ENCODE results near the gene VCPKMT. TPM values are rescaled to one million over a fixed set of nuclear protein-coding genes. Genes with fewer than 3 reads are reported as not detected.

The VCPKMT gene
- total RNA-seq, 3 donors from 2014 or later (not counting 1 experiment from before 2014, with no cell fraction given) = 19.4 to 23.9 (median 21.8) TPM

DNA sequence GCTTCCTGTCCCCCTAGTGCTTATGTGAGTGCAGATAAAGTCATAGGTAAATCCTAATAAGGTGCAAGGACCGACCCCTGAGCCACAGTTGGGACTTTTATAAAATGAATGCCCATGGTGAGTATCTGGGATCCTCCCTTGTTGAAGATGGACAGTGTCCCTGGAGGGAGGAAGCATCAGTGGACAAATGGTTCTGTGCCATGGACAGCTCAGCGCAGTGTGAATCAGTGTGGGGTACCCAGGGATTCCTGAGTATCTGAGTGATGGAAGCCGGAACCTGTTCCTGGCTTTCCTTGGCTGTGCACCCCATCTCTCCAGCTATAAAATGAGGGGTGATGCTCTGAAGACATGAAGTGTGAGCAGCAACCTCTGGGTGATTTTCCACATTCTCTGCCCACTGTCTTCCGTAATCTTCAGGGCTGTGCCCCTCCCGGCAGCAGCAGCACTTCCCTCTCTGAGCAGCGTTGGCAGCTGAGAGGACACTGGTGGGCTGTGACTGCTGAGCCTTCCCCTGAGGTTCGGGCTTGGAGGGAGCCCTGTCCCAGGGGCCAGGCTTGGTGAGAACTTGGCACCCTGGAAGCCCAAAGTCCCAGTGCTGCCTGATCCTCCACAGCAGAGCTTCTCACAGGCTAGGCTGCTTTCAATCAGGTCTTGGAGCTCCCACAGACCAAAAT, 25.0 kb downstream of the VCPKMT start:
- no peak overlapping the region for H3K4me3 Mint-ChIP-seq

GRCh38 chr14:50089208-50089607, 27.2 kb downstream of the VCPKMT start:
- TF ChIP-seq CTCF (IDR thresholded peaks at IDR 0.05) = no peak
- DNase-seq (peak in 1 of 2 donors; percentile 63), ATAC-seq (peak in 1 of 3 donors; percentile 17)
- Mint-ChIP-seq H3K9me3 (no peaks in the 10 kb centered on the region), H3K36me3 (no peaks in the 10 kb centered on the region), H3K4me3 (no peak overlapping the region), H3K27me3 (ENCODE audit: low read depth in 2 of 2) (no peaks in the 10 kb centered on the region), H3K27ac (peak overlapping the region; percentile 33 to 48), H3K4me1 (peaks cover 46 to 56% of the 10 kb centered on the region in 2 donors)
- no peak overlapping the region for H3K4me3 ChIP-seq (ENCODE audit: low read length)
- peaks cover 41% of the 10 kb centered on the region for H3K4me1 ChIP-seq (ENCODE audit: control insufficient read depth, insufficient read depth, low read length)
- no peaks in the 10 kb centered on the region for H3K9me3 ChIP-seq (ENCODE audit: control insufficient read depth, insufficient read depth, low read length)
- 77% methylated on average over 5 of the region's 5 CpGs for WGBS (ENCODE audit: insufficient coverage)
- no peaks in the 10 kb centered on the region for H3K36me3 ChIP-seq (ENCODE audit: control insufficient read depth, insufficient read depth, low read length)
- intact Hi-C loops (cut with micrococcal nuclease) = no loop called here
- no peaks in the 10 kb centered on the region for H3K27me3 ChIP-seq (ENCODE audit: control insufficient read depth, insufficient read depth, low read length)
- no peak overlapping the region for H3K27ac ChIP-seq (ENCODE audit: low read length)

More for the DNA sequence above, 25.0 kb downstream of the VCPKMT start:
- peaks cover 0 to 4% of the 10 kb centered on the region in 2 donors for H3K9me3 Mint-ChIP-seq
- Histone ChIP-seq H3K27ac (ENCODE audit: low read length) (no peak overlapping the region), H3K36me3 (ENCODE audit: control insufficient read depth, insufficient read depth, low read length) (no peaks in the 10 kb centered on the region), H3K27me3 (ENCODE audit: control insufficient read depth, insufficient read depth, low read length) (no peaks in the 10 kb centered on the region), H3K4me1 (ENCODE audit: control insufficient read depth, insufficient read depth, low read length) (peaks cover 32% of the 10 kb centered on the region), H3K4me3 (ENCODE audit: low read length) (no peak overlapping the region), H3K9me3 (ENCODE audit: control insufficient read depth, insufficient read depth, low read length) (no peaks in the 10 kb centered on the region)
- intact Hi-C loops (cut with micrococcal nuclease) = no loop called here
- H3K4me1 Mint-ChIP-seq = peaks cover 39 to 46% of the 10 kb centered on the region in 2 donors
- H3K27me3 Mint-ChIP-seq (ENCODE audit: low read depth in 2 of 2) = no peaks in the 10 kb centered on the region
- TF ChIP-seq CTCF (IDR thresholded peaks at IDR 0.05) = no peak
- no peak overlapping the region for H3K27ac Mint-ChIP-seq
- WGBS (ENCODE audit: insufficient coverage) = 80% methylated on average over 7 of the region's 7 CpGs
- DNase-seq = no peak
- no peak for ATAC-seq
- no peaks in the 10 kb centered on the region for H3K36me3 Mint-ChIP-seq

GRCh38 chr14:50088731-50089130, 27.6 kb downstream of the VCPKMT start:
- peaks cover 43 to 56% of the 10 kb centered on the region in 2 donors for H3K4me1 Mint-ChIP-seq
- H3K27ac Mint-ChIP-seq = peak overlapping the region; percentile 33 to 48
- H3K9me3 Mint-ChIP-seq = no peaks in the 10 kb centered on the region
- no peaks in the 10 kb centered on the region for H3K36me3 Mint-ChIP-seq
- H3K4me3 Mint-ChIP-seq = no peak overlapping the region
- Histone ChIP-seq H3K9me3 (ENCODE audit: control insufficient read depth, insufficient read depth, low read length) (no peaks in the 10 kb centered on the region), H3K36me3 (ENCODE audit: control insufficient read depth, insufficient read depth, low read length) (no peaks in the 10 kb centered on the region), H3K27ac (ENCODE audit: low read length) (no peak overlapping the region), H3K4me1 (ENCODE audit: control insufficient read depth, insufficient read depth, low read length) (peaks cover 46% of the 10 kb centered on the region), H3K27me3 (ENCODE audit: control insufficient read depth, insufficient read depth, low read length) (no peaks in the 10 kb centered on the region), H3K4me3 (ENCODE audit: low read length) (no peak overlapping the region)
- H3K27me3 Mint-ChIP-seq (ENCODE audit: low read depth in 2 of 2) = no peaks in the 10 kb centered on the region
- no peak for DNase-seq
- WGBS (ENCODE audit: insufficient coverage) = 100% methylated on average over 1 of the region's 2 CpGs
- intact Hi-C loops (cut with micrococcal nuclease) = no loop called here
- no peak for TF ChIP-seq CTCF (IDR thresholded peaks at IDR 0.05)
- no peak for ATAC-seq

DNA sequence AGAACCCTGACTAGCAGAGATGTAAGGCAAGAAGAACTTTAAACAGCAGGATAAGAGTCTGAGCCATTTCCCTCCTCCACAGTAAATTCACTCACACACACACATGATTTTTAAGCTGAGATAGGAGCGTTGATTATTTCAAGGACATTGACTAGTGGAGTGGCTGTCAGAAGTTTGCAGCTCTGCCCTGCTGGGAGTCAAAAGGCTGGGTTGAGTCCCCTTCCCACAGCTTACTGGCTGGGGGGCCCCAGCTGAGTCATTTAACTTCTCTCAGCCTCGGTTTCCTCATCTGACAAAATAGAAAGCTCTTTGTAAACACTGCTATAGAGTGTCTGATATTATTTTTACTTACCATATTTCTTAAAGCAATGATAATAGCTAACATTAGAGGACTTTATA, 28.3 kb downstream of the VCPKMT start:
- no peak for TF ChIP-seq CTCF (IDR thresholded peaks at IDR 0.05)
- ATAC-seq (no peak), DNase-seq (no peak)
- 86% methylated on average over 1 of the region's 2 CpGs for WGBS (ENCODE audit: insufficient coverage)
- no peaks in the 10 kb centered on the region for H3K27me3 ChIP-seq (ENCODE audit: control insufficient read depth, insufficient read depth, low read length)
- Mint-ChIP-seq H3K4me3 (no peak overlapping the region), H3K27me3 (ENCODE audit: low read depth in 2 of 2) (no peaks in the 10 kb centered on the region), H3K36me3 (no peaks in the 10 kb centered on the region), H3K4me1 (peaks cover 48 to 55% of the 10 kb centered on the region in 2 donors), H3K27ac (peak overlapping the region; percentile 72 to 86), H3K9me3 (no peaks in the 10 kb centered on the region)
- H3K4me1 ChIP-seq (ENCODE audit: control insufficient read depth, insufficient read depth, low read length) = peaks cover 52% of the 10 kb centered on the region
- H3K27ac ChIP-seq (ENCODE audit: low read length) = peak overlapping the region; percentile 95
- H3K36me3 ChIP-seq (ENCODE audit: control insufficient read depth, insufficient read depth, low read length) = no peaks in the 10 kb centered on the region
- intact Hi-C loops (cut with micrococcal nuclease) = no loop called here
- no peaks in the 10 kb centered on the region for H3K9me3 ChIP-seq (ENCODE audit: control insufficient read depth, insufficient read depth, low read length)
- no peak overlapping the region for H3K4me3 ChIP-seq (ENCODE audit: low read length)
